GM18873 (cell line): ENCODE measurements around the gene PBX1.

Source experiments
- ATAC-seq: cut with Tn5 transposase; IDR thresholded peaks from one replicate; pipeline ENCODE4 v1.9.1; 2021; ENCODE audit warnings: mild to moderate bottlenecking, moderate library complexity, moderate number of reproducible peaks; ENCODE audit not compliant: unreplicated experiment, low FRiP score

The PBX1 gene

GRCh38 chr1:164790081-164790480 is 231.1 kb downstream of the PBX1 start:
- ATAC-seq = no peak

- no peak for ATAC-seq
Observed at GRCh38 chr1:164792410-164793004, 233.5 kb downstream of the PBX1 start.

GRCh38 chr1:164794356-164794755 is 235.4 kb downstream of the PBX1 start:
- ATAC-seq = no peak

- no peak for ATAC-seq
Observed at GRCh38 chr1:164796916-164797315, 237.9 kb downstream of the PBX1 start.

GRCh38 chr1:164801246-164801731 is 242.3 kb downstream of the PBX1 start:
- no peak for ATAC-seq

GRCh38 chr1:164801791-164802502 is 243.0 kb downstream of the PBX1 start:
- ATAC-seq = no peak

DNA sequence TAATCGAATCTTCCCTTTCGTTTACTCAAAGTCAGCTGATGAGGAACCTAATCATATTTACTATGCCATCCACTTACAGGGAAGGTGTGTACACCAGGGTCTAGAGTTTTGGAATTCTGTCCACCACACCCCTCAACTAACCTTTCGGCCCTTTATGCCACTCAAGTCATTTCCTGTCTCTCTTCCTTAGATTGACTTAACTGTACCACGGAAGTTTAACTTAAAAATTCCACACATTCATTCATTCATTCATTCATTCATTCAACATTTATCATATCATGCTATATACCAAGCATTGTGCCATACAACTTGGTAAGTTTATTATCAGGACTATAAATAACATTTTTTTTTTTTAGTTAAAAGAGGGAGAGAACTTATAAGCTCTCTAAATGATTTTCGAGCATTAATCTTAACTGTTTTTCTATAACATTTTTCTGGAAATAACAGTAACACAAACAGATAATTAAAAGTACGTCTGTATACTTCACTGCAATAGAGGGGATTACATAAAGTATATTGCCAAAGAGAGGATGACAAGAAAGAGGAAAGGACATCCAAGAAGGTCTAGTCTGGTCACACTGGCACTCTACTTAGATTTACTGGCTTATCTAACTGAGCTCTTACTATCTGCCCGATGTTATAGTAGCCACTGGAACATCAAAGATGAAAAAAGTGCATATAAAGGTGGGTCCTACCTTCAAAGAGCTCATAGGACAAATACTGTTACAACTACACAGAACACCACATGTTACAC is 243.7 kb downstream of the PBX1 start:
- no peak for ATAC-seq

DNA sequence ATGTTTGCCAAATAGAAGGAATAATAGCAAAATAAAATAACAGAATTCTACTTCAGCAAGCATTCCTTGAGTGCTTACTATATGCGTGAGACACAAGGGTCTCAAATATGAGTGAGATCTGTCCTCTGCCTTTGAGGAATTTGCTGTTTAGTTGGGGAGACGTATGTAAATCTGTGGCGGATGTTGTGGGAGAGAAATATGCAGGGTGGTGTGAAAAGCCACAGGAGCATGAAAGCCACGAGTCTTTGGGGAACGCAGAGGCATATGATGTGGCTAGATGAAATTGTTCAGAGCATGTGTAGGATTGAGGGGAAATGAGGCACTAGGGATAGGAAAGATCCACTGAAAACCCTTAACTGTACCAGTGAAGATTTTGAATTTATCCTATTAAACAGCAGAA is 244.4 kb downstream of the PBX1 start:
- no peak for ATAC-seq

GRCh38 chr1:164804366-164804765 is 245.4 kb downstream of the PBX1 start:
- ATAC-seq = no peak

GRCh38 chr1:164805399-164805798 is 246.4 kb downstream of the PBX1 start:
- no peak for ATAC-seq

DNA sequence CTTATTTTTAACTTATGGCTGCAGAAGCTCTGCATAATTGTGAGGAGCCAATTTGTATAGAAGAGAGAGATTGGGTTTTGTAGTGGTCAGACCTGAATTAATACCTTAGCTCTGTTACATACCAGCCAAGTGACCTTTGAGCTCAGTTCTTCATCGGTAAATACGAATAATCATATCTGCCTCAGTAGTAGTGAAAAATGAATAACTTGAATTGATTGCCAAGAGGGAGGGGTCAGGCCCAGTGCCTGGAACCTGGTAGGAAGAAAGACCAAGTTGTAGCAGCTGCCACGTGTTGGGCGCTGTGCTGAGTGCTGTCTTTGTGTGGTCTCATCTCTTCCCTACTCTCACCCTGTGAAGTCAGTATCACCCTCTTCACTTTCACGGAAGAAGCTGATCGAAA is 247.5 kb downstream of the PBX1 start:
- ATAC-seq = no peak

DNA sequence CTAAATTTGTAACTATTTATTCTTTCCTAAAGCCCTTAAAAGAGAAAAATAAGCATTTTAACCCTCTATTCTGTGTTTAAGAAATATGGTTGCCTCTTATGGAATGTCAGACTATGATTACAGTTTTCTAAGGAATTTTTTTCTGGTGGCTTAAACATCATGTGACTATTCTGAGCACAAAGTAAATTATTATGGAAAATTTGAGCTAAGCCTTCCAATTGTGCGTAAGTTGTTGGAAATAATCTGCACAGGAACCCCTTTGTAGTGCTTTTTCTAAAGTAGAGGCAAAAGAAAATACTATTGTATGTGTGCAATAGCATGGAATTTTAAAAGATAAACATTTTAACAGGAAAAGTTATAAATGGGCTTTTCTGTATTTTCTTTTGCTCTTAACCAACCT is 254.8 kb downstream of the PBX1 start:
- no peak for ATAC-seq

GRCh38 chr1:164821648-164822047 is 262.7 kb downstream of the PBX1 start:
- ATAC-seq = no peak

DNA sequence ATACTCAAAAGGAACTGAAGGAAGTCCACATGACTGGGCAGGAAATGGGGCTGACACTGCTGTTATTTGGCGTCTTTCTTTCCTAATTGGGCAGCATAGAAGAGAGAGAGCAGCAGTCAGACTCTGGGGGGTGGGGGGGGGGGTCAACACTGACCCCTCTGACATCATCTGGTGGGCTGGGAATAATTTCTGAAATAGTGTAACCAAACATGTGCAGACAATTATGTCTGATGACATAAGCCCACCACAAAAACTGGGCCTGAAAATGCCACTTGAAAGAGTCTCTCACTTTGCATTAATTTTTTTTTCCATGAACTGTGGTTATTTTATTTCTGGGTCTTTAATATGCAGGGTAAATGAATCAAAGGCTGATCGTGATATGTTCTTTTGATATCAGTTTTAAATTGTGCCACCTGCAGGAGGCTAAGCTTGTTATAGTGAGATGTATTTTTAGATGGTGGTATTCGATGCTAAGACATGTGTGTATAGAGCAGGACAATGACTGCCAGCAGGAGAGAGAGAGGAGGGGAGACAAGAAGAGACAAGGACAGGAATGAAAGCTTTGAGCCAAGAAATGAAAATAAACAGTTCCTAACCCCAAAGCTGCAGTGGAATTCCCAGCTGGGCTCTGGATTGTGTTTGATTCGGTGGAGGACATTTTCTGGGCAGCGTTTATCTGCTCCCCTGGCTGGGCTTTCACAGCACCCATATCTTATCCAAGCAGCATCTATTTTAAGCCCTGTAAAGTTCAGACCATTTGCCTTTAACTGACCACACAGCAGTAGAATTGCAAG is 264.7 kb downstream of the PBX1 start:
- ATAC-seq = no peak

GRCh38 chr1:164824542-164824941 is 265.6 kb downstream of the PBX1 start:
- no peak for ATAC-seq

GRCh38 chr1:164830628-164831027 is 271.6 kb downstream of the PBX1 start:
- no peak for ATAC-seq

DNA sequence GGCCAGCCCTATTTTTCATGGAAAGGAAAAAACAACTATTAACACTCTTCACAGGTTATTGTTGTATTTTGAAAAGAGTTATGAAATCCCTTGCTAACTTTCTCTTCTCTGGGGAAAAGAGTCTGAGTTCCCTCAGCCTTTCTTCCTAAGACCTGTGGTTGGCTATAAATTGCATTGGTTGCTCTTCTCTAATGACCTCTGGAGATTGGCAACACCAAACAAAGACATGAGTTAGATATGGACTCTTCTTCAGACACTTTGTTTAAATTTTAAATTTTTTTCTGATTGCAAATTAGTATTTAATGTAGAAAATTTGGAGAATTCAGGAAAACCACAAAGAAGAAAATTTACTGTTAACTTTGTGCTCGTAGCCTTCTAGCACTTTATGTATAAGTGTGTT is 275.7 kb downstream of the PBX1 start:
- no peak for ATAC-seq

DNA sequence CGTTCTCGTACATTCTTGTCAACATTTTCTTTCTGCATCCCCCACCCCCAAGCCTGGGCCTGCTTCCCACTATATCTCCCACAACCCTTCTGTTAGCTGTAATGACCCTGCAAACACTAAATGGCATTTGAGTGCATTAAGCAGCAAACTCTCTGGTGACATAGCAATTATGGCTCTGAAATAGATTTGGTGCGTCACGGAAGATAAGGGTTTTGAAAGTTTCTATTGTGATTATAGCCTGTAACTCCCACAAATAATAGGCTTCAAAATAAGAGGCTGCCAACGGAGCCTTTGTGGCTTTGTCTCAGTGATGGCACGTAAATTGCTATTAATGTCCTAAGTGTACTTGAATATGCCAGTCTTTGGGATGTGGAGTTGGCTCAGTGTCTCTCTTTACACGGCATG is 277.6 kb downstream of the PBX1 start:
- ATAC-seq = no peak

DNA sequence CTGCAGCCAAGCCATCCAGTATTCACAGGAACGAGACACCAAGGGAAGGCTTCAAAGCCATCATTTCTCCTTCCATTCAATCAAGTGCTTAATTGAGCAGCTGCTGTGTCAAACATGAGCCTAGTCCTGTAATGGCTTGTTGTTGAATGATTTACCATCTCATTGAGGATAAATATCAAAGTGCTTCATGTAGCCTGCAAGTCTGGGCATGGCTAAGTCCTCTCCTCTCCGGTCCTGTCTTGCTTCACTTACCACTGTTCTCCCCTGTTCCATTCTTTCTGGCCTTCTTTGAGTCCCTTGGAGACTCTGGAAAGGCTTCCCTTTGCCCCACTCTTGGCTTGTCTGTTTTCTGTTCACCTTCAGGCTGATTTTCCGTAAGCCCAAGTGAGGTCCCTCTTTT is 279.8 kb downstream of the PBX1 start:
- ATAC-seq = no peak

- ATAC-seq = no peak
Observed at GRCh38 chr1:164840936-164841335, 282.0 kb downstream of the PBX1 start.
